ENCODE data around the gene PAPSS1.

The PAPSS1 gene

GRCh38 chr4:107572281-107572680, 147.8 kb downstream of the PAPSS1 start:
- H3K4me3 ChIP-seq (ENCODE audit: low read depth, low read length) = no peak overlapping the region

GRCh38 chr4:107570952-107571351, 149.1 kb downstream of the PAPSS1 start:
- no peak overlapping the region for H3K4me3 ChIP-seq (ENCODE audit: low read depth, low read length)

GRCh38 chr4:107564326-107564725, 155.7 kb downstream of the PAPSS1 start:
- no peak overlapping the region for H3K4me3 ChIP-seq (ENCODE audit: low read depth, low read length)

All from iPS-11a (cell line).